CD4-positive, alpha-beta T cell treated with Interleukin-15 for 4 hours (primary cell): ENCODE measurements around the gene PCDHGC5.

Experiments
- DNase-seq: peaks from one replicate; pipeline ENCODE4 v3.0.0-alpha.2; 2020; ENCODE audit warnings: low spot score

The PCDHGC5 gene

GRCh38 chr5:141488591-141489561 lies at the start of gene PCDHGC5:
PCDHGC5 (plus strand) TSS chr5:141489081; CDS start chr5:141489241, 160 bp downstream.
- no peak for DNase-seq

- no peak for DNase-seq
These were observed 49.3 kb upstream of the PCDHGC5 start for GRCh38 chr5:141439411-141440141.

- no peak for DNase-seq
These were observed 48.5 kb upstream of the PCDHGC5 start for GRCh38 chr5:141440341-141440740.

- DNase-seq = no peak
These were observed 47.2 kb upstream of the PCDHGC5 start for GRCh38 chr5:141441571-141442170.

- no peak for DNase-seq
These were observed 23.5 kb upstream of the PCDHGC5 start for GRCh38 chr5:141465351-141465750.

- DNase-seq = peak; percentile 1
These were observed 13.2 kb upstream of the PCDHGC5 start, which contains the start of gene PCDHGC3 for GRCh38 chr5:141475625-141476131. PCDHGC3 (plus strand) TSS chr5:141475966; CDS start chr5:141476117, 151 bp downstream.

- DNase-seq = no peak
These were observed 12.6 kb upstream of the PCDHGC5 start for GRCh38 chr5:141476132-141476911.

GRCh38 chr5:141477044-141477575 lies 11.8 kb upstream of the PCDHGC5 start:
- no peak for DNase-seq

- no peak for DNase-seq
These were observed 11.1 kb upstream of the PCDHGC5 start for GRCh38 chr5:141477815-141478214.

- no peak for DNase-seq
These were observed 10.4 kb upstream of the PCDHGC5 start for GRCh38 chr5:141478321-141478945.

- no peak for DNase-seq
These were observed 9.1 kb upstream of the PCDHGC5 start for GRCh38 chr5:141479776-141480175.

- DNase-seq = no peak
These were observed 5.0 kb upstream of the PCDHGC5 start for GRCh38 chr5:141483902-141484301.

GRCh38 chr5:141484310-141484640 lies 4.6 kb upstream of the PCDHGC5 start:
- DNase-seq = no peak

- DNase-seq = no peak
These were observed 4.1 kb upstream of the PCDHGC5 start, which contains the start of gene PCDHGC4 for GRCh38 chr5:141484641-141485311. PCDHGC4 (plus strand) TSS chr5:141485030; CDS start chr5:141485174, 144 bp downstream.

GRCh38 chr5:141485321-141486055 lies 3.4 kb upstream of the PCDHGC5 start:
- no peak for DNase-seq

GRCh38 chr5:141486091-141486490 lies 2.8 kb upstream of the PCDHGC5 start:
- no peak for DNase-seq

- no peak for DNase-seq
These were observed 1.8 kb upstream of the PCDHGC5 start for GRCh38 chr5:141487131-141487530.

- no peak for DNase-seq
These were observed 960 bp downstream of the PCDHGC5 start for GRCh38 chr5:141489841-141490240.

- no peak for DNase-seq
These were observed 1.4 kb downstream of the PCDHGC5 start for GRCh38 chr5:141490271-141490670.
